Kidney (tissue), 14 donors: ENCODE data around the gene EIF3K. TPM values are rescaled to one million over a fixed set of nuclear protein-coding genes. Genes with fewer than 3 reads are reported as not detected.
"Not testable (repeated sequence)": the region's sequence is repeated elsewhere in the genome, so short reads cannot be mapped to it uniquely, and the experiment has no call there.

ENCODE experiments used
- DNase-seq, 5 donors: peaks; one replicate each; pipeline ENCODE4 v3.0.0-alpha.2; 2013 to 2020
- FAIRE-seq: peaks from 2 replicates; lab custom pipeline; 2012; peaks lifted over from hg19 to GRCh38; lab: Jason Lieb, UNC
- H3K27ac ChIP-seq, 2 donors: one replicate each; pipeline ENCODE4 v1.7.0; 2013; ENCODE audit warnings: low read depth in 2 of 2, low read length in 2 of 2, inconsistent platforms in 1 of 2
- H3K27me3 ChIP-seq: one replicate; pipeline ENCODE4 v1.7.1; 2013; ENCODE audit warnings: low read length, inconsistent platforms; ENCODE audit not compliant: control insufficient read depth, insufficient read depth
- H3K36me3 ChIP-seq, 3 donors: one replicate each; pipeline versions ENCODE4 v1.7.0 to v1.7.1; 2013; ENCODE audit warnings: low read length in 3 of 3, control low read depth in 1 of 3, inconsistent platforms in 1 of 3; ENCODE audit not compliant: insufficient read depth in 3 of 3, control insufficient read depth in 2 of 3
- H3K4me1 ChIP-seq, 3 donors: one replicate each; pipeline versions ENCODE4 v1.7.0 to v1.7.1; 2013; ENCODE audit warnings: low read length in 3 of 3, inconsistent platforms in 1 of 3, low read depth in 1 of 3; ENCODE audit not compliant: control insufficient read depth in 2 of 3, insufficient read depth in 2 of 3
- H3K4me3 ChIP-seq, 3 donors: one replicate each; pipeline versions ENCODE4 v1.7.0 to v1.8.1; 2013; ENCODE audit warnings: low read length in 3 of 3, control low read depth in 1 of 3, inconsistent platforms in 1 of 3
- H3K9ac ChIP-seq, 3 donors: one replicate each; pipeline versions ENCODE4 v1.7.0 to v1.7.1; 2013; ENCODE audit warnings: low read length in 3 of 3, control low read depth in 1 of 3, inconsistent platforms in 1 of 3
- H3K9me3 ChIP-seq, 3 donors: one replicate each; pipeline versions ENCODE4 v1.7.0 to v1.7.1; 2013; ENCODE audit warnings: low read length in 3 of 3, control low read depth in 1 of 3, inconsistent platforms in 1 of 3; ENCODE audit not compliant: control insufficient read depth in 2 of 3, insufficient read depth in 1 of 3
- CTCF ChIP-seq: IDR thresholded peaks from 3 replicates; pipeline ENCODE4 v1.5.1; 2012; ENCODE audit warnings: mild to moderate bottlenecking, moderate library complexity, borderline replicate concordance; ENCODE audit not compliant: insufficient read depth; ENCODE audit errors: extremely low read depth
- intact Hi-C: fragments of 100-400 bp; cut with DNase I; formaldehyde crosslinking; loops from one replicate; pipeline ENCODE4 v1.11.1; 2022
- polyA plus RNA-seq: library from polyadenylated mRNA; stranded (reverse); fragments of 350-450 nt; fragmentation: Illumina TruSeq; extraction: RNeasy Lipid Tissue Mini Kit (QIAGEN cat#74804); gene quantifications from one replicate; pipeline ENCODE4 v1.2.3, GENCODE V29; 2014; ENCODE audit warnings: low read depth, low replicate concordance; ENCODE audit not compliant: insufficient read depth
- total RNA-seq: library from RNA; stranded (reverse); fragmentation: NEBNext Ultra II Directional; extraction: Animal tissue kit (Norgen Biotek cat#: 25700); gene quantifications from one replicate; pipeline ENCODE4 v1.2.1, GENCODE V29; 2021
- donor health status: control.
- donor health status: control.
- donor health status: control.
- donor health status: control.
- donor health status: control.
- donor health status: DM: yes; HTN: yes; CAD: no.
- donor health status: Normal renal cell carcinoma (clear cell type).

Gene EIF3K
- total and polyA plus RNA-seq, 2 donors from 2014 or later, result 259 to 723 TPM

GRCh38 chr19:38571682-38572081 is 47.3 kb upstream of the EIF3K start:
- intact Hi-C loops, result no loop called here
- Histone ChIP-seq H3K9me3 (no peaks in the 10 kb centered on the region), H3K4me1 (no peaks in the 10 kb centered on the region), H3K4me3 (no peak overlapping the region), H3K36me3 (no peaks in the 10 kb centered on the region), H3K27ac (no peak overlapping the region), H3K9ac (no peak overlapping the region), H3K27me3 (no peaks in the 10 kb centered on the region)
- no peak for TF ChIP-seq CTCF
- no peak for DNase-seq
- no peak for FAIRE-seq

- Histone ChIP-seq H3K36me3 (no peaks in the 10 kb centered on the region), H3K4me3 (no peak overlapping the region), H3K27me3 (no peaks in the 10 kb centered on the region), H3K4me1 (no peaks in the 10 kb centered on the region), H3K9me3 (no peaks in the 10 kb centered on the region), H3K9ac (no peak overlapping the region), H3K27ac (no peak overlapping the region)
- FAIRE-seq (no peak), DNase-seq (no peak)
- no peak for TF ChIP-seq CTCF
- intact Hi-C loops, result no loop called here
Measured at GRCh38 chr19:38577826-38578225, 41.2 kb upstream of the EIF3K start.

- DNase-seq, H3K9me3 ChIP-seq, FAIRE-seq, H3K9ac ChIP-seq, H3K4me1 ChIP-seq, intact Hi-C loops, H3K27me3 ChIP-seq, H3K36me3 ChIP-seq, H3K27ac ChIP-seq, H3K4me3 ChIP-seq: not testable (repeated sequence)
Measured at GRCh38 chr19:38579304-38579703, 39.7 kb upstream of the EIF3K start.

- Histone ChIP-seq H3K36me3 (no peaks in the 10 kb centered on the region), H3K27ac (no peak overlapping the region), H3K9ac (no peak overlapping the region), H3K9me3 (no peaks in the 10 kb centered on the region), H3K27me3 (no peaks in the 10 kb centered on the region), H3K4me3 (no peak overlapping the region), H3K4me1 (no peaks in the 10 kb centered on the region)
- DNase-seq (no peak), FAIRE-seq (no peak)
- intact Hi-C loops, result no loop called here
- no peak for TF ChIP-seq CTCF
Measured at GRCh38 chr19:38580080-38580479, 38.9 kb upstream of the EIF3K start.
